ENCODE data around the gene ITGA6. TPM values are rescaled to one million over a fixed set of nuclear protein-coding genes. Genes with fewer than 3 reads are reported as not detected.
A peak's percentile ranks its signal among the peaks of the same experiment; 100 is the strongest.

ITGA6 gene
- total RNA-seq, 1 donor from 2014 or later: 200 TPM

DNA sequence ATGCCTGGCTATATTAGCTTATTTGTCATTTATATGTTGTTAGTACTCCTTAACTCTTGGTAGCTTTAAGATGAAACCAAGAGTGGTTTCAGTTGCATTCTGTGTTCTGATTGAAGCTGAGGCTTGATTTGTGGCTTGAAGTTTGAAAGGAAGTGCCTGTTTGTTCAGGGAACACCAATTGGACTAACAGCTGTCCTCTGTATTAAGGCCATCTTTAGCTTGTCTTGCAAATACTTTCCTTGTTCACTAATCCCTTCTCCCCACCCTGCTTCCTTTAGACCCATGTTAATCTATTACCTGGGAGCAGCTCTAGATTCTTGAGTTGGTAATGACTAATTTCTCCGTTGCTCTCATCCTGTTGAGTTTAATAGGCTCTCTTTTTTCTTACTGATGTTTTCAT lies 13.4 kb downstream of the ITGA6 start:
- no peak for DNase-seq

DNA sequence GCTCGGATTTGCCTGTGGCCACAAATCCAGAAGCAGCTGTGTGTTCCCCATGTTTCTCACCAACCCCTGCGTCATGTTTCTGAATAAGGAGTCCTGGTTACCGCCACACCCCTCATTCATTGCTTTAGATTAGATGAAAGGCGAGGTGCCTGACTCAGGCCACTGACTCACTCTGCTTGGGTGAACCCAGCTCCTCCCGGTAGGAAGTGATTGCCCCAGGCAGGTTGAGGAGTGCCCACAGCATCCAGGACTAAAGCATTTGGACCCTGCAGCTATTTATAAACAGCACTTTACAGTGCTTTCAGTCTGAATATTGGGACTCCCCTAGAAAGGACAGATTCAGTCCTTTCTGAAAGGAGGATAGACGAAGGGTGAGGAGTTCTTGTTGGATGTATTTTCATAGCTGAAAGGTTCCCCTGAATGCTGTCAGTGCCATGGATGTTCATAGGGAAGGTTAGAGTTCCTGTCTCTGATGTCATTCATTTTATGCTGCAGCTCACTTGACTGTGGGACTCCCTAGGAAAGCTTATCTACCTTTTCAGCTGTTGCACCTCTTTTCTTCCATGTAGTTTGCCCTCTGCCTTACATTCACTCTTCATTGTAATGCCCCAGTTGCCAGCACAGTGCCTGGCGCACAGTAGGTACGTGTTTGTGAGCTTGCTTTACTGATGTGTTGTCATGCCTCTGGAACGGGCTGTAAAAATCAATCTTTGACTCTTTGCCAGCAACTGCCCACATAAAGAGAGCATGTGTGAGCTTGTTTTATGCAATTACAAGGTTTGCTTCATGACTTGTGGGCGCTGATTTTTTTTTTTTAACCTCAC lies 14.9 kb downstream of the ITGA6 start:
- DNase-seq: peak; percentile 54

DNA sequence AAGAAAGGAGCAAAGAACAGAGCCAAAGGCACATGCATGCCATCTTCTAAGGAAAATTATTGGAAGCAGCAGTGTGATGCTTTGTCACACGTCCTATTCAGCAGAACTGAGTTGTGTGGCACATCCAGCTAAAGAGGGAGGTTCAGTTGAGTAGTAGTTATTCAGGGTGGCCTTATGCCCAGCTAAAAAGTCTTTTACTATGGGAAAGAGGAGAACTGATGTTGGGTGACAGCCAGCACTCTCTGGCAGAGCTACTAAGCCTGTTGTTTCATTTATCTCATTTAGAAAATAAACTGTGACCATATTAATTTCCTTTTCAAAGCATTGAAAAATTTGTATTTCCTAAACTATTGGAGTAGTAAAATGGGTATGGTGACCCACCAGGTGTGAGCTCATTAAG lies 18.5 kb downstream of the ITGA6 start:
- peak; percentile 78 for DNase-seq

DNA sequence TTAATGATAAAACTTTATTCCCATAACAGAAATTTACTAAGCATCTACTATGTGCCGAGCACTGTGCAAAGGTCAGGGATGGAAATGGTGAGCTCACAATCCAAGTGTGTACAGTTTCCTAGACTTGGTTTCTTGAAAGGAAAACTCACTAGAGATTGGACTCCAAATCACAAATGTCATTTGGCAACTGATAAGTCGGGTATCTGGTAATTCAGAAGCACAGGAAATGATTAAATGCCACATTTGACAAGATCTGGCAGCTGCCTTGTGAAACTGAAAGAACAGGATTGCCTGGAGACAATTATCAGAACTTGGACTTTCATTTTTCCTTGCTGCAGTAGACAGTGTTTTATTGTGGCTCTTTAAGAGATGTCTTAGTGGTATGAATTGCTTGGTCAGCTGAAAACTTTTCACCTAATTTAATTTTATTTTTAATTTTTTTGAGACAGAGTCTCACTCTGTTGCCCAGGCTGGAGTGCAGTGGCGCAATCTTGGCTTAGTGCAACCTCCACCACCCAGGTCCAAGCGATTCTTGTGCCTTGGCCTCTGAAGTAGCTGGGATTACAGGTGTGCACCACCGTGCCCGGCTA lies 19.2 kb downstream of the ITGA6 start:
- peak; percentile 56 for DNase-seq

DNA sequence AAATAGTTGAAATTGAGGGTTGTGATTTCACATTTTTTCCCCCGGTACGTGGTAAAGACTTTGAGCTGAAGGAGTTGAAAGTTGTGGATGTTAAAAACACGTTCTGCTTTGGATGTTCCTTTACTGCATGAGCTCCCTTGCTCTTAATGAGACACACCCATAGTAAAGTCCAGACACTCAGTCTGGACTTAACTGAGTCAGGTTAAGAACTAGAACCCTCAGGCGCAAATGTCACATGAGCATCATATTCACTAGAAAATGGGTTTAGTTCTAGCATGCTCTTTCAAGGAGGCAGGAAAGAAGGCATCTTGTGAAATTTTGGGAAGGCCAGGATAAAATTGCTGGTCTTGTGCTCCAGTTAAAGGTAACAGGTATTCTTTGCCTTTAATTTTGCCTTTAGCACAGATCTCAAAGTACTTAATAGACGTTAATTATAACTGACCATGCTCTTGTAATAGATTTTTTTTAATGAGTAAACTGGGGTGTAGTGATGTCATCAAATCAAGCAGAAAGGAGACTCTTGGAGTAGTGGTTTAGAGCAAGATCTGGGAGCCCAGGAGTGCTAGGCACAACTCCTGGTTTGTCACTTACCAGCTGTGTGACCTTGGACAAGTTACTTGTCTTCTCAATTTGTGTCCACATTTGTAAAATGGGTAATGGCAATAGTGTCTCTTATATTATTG lies 20.6 kb downstream of the ITGA6 start:
- DNase-seq: no peak

DNA sequence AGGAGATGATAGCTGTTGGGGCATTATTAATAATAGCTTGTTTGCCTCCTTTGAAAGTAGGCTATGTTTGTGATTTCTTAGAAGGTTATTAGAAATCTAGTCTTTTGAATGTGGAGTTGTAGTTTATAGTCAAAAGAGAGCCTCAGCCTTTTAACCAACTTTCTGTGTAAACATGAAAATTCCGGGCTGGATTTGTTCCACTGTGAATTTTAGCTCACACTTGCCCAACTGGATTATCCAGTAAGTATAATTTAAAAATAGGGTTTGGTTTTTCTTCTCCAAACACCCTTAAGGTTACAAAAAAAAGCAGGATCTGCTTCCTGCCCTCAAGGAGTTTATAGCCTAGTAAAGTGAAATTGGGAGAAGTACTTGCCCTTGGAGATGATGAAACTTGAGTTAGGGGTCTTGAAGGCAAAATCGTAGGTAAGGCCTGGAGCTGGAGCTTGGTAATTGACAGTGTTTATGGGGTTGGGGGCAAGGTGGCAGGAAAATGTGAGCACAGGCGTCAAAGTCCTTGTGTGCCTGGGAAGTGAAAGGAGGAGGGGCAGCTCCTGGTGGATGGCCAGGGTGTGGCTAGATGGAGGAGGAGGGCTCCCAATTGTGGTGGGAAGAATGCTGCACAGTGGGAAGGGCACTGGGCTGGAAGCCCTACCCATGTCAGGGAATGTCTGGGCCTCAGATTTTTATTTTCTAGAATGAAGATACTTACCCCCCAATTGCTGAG lies 21.3 kb downstream of the ITGA6 start:
- no peak for DNase-seq

- DNase-seq: no peak
These were observed 22.6 kb downstream of the ITGA6 start for GRCh38 chr2:172449911-172450550.

- no peak for DNase-seq
These were observed 24.5 kb downstream of the ITGA6 start for GRCh38 chr2:172451923-172452322.

GRCh38 chr2:172452845-172453244 lies 25.5 kb downstream of the ITGA6 start:
- no peak for DNase-seq

DNA sequence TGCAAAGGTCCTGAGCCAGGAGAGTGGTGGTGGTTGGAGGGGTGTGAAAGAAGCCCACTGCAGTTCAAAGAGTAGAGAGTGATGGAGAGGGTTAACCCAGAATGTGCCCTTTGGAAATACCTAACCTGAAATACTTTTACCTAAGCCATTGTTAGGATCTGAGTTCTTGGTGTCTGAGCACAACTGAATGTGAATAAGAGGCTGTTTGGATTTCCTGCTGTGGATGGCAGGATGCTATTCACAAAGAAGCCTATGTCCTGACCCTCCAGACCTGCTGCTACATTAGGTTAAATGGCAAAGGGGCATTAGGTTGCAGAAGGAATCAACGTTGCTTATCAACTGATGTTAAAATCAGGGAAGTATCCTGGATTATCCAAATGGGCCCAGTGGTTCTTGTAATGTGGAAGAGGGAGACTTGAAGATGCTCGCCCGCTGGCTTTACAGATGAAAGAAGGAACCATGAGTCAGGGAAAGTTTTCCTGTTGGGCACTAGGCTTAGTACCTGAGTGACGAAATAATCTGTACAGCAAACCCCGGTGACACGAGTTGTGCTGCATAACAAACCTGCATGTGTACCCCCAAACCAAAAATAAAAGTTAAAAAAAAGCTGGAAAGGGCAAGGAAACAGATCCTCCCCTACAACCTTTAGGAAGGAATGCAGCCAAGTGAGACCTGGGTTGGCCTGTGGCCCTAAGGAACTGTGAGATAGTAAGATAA lies 27.2 kb downstream of the ITGA6 start:
- no peak for DNase-seq

DNA sequence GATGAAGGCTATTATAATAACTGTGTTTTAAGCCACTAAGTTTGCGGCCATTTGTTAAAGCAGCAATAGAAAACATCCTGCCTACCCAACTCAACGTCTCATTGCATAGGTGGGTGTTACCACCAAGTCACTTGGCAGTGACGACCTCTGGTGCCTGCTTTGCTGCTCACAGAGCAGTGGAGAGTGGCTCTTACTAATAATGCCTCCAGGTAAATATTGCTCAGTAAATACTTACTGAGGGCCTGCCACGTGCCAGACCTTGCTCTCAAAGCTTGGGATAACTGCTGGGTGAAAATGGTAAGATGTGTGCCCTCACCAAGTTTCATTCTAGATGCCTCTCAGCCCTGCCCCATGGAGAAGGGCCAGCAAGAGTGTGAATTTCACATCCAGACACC lies 27.7 kb downstream of the ITGA6 start:
- peak; percentile 44 for DNase-seq

DNA sequence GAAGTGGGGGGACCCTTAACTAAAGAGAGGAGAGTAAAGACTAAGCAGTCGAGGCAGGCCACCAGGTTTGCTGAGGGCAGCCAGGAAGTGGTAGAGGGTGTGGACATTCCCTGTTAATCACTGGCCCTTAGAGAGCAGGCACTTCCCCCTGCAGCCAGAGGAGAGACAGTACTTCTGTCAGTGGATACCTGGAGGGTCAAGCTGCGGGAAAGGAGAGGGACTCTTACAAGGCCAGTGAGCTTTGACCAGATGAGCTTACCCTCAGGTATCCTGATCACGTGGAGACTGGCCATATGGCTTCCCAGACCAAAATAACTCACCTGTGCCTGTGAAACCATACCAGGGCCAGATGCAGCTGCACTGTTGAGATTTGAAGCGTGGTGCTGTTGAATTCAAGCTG lies 28.6 kb downstream of the ITGA6 start:
- no peak for DNase-seq

DNA sequence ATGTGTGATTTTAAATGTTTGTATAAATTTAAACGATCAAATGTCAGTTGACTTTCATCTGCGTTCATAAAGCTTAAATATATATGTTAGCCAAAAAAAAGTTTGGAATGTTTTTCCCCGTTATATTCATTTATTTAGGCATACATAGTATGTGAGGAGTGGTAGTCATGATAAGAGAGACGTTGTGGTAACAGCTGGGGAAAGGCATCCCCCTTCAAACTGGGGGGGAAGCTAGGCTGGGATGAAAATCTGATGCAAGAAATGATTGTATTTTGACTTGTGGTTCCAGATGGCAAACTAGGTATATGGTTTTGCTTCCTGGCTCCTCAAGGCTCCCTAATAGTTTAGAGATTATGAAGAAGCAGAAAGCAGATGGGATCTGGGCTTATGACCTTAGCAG lies 30.1 kb downstream of the ITGA6 start:
- no peak for DNase-seq

DNA sequence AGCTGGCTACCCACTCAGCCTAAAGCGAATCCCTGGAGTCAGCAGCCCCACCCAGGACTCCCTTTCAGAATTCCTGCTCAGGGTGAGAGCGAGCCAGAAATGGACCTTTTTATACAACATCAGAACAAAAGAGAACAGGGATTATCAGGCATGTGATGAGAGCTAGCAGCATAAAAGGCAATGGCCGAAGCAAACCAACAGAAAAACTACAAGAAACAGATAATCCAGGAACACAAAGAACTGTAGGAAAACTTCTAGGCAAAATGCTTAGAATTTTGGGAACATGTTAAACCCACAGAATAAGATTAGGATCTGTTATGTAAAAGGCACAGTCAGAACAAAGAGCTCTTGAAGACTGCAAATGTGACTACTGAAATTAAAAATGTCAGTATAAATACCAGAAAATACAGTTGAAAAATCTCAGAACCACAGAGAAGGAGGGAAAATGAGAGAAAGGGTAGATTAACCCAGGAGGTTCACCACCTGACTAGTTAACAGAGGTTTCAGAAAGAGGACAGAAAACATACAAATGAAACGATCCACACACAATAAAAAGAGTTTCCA lies 31.3 kb downstream of the ITGA6 start:
- no peak for DNase-seq

GRCh38 chr2:172460780-172461201 lies 33.4 kb downstream of the ITGA6 start:
- DNase-seq: no peak

- DNase-seq: peak; percentile 56
These were observed 34.4 kb downstream of the ITGA6 start for GRCh38 chr2:172461591-172462372.

- DNase-seq: no peak
These were observed 35.0 kb downstream of the ITGA6 start for GRCh38 chr2:172462373-172462848.

DNA sequence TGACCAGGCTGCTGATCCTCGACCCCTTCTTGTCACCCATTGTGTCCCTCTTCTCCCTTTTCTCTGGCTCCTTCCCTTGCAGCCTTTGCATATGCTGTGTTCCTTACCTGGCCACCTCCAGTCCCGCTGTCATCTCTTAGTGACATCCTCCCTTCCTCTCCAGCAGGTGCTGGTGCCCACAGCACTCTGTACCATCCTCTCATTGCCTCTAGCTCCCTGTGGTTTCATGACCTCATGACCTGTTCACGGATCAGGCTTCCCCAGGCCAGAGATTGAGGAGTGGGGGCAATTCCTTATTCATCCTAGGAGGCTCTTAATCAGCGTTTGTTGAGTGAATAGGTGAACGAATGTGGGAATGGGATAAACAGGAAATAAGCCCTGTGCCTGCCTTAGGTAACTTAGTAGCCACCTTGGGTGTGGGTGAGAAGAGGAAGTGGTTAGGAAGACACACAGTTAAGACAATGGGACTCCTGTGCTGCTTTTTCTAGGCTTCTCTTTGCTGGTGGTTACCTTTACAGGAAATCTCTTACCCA lies 35.5 kb downstream of the ITGA6 start:
- DNase-seq: no peak

- DNase-seq: no peak
These were observed 37.2 kb downstream of the ITGA6 start for GRCh38 chr2:172464400-172465129.
